ENCODE data around the gene OR2V2. TPM values are rescaled to one million over a fixed set of nuclear protein-coding genes. Genes with fewer than 3 reads are reported as not detected.

Gene OR2V2
- total RNA-seq, 2 experiments from 2014 or later: not detected

GRCh38 chr5:181198905-181199519 lies 51.6 kb downstream of the OR2V2 start:
- Mint-ChIP-seq H3K4me3 (no peak overlapping the region), H3K4me1 (ENCODE audit: low read depth) (peaks cover 2% of the 10 kb centered on the region), H3K27ac (no peak overlapping the region), H3K27me3 (peaks cover 2% of the 10 kb centered on the region), H3K9me3 (no peaks in the 10 kb centered on the region), H3K36me3 (ENCODE audit: low read depth) (peaks cover 1% of the 10 kb centered on the region)
- Histone ChIP-seq H3K27ac (ENCODE audit: low read depth in 1 of 2, low read length in 2 of 2) (no peak overlapping the region), H3K9me3 (ENCODE audit: control insufficient read depth in 1 of 2, insufficient read depth in 1 of 2, low read length in 2 of 2) (no peaks in the 10 kb centered on the region), H3K4me3 (ENCODE audit: low read length) (no peak overlapping the region), H3K36me3 (ENCODE audit: insufficient read depth, low read length) (no peaks in the 10 kb centered on the region), H3K27me3 (ENCODE audit: control insufficient read depth in 1 of 2, insufficient read depth in 2 of 2, low read length in 2 of 2) (peaks cover 0 to 2% of the 10 kb centered on the region in 2 experiments), H3K4me1 (ENCODE audit: insufficient read depth, low read length) (peaks cover 7% of the 10 kb centered on the region)
- intact Hi-C loops (cut with DNase I, micrococcal nuclease): no loop called here
- no peak for DNase-seq
- no peak for TF ChIP-seq CTCF (IDR thresholded peaks at IDR 0.05)
- CTCF ChIA-PET: interaction anchor here (0.9 to 1.0 kb wide), 2 partner anchors 8 to 15 kb away, joined by 3 to 7 read pairs; no protein-coding TSS in a partner anchor
- ATAC-seq (ENCODE audit: poor library complexity): no peak
- POLR2A ChIA-PET: interaction anchor here (1.8 to 1.9 kb wide), 2 partner anchors 7 to 10 kb away, joined by 5 to 7 read pairs; no protein-coding TSS in a partner anchor

GRCh38 chr5:181199881-181200638 lies 52.7 kb downstream of the OR2V2 start:
- Histone ChIP-seq H3K4me3 (ENCODE audit: low read length) (no peak overlapping the region), H3K27me3 (ENCODE audit: control insufficient read depth in 1 of 2, insufficient read depth in 2 of 2, low read length in 2 of 2) (peaks cover 0 to 4% of the 10 kb centered on the region in 2 experiments), H3K27ac (ENCODE audit: low read depth in 1 of 2, low read length in 2 of 2) (no peak overlapping the region), H3K4me1 (ENCODE audit: insufficient read depth, low read length) (peaks cover 12% of the 10 kb centered on the region), H3K36me3 (ENCODE audit: insufficient read depth, low read length) (no peaks in the 10 kb centered on the region), H3K9me3 (ENCODE audit: control insufficient read depth in 1 of 2, insufficient read depth in 1 of 2, low read length in 2 of 2) (no peaks in the 10 kb centered on the region)
- DNase-seq (no peak), ATAC-seq (ENCODE audit: poor library complexity) (no peak)
- POLR2A ChIA-PET: no interaction called here
- TF ChIP-seq CTCF (IDR thresholded peaks at IDR 0.05): no peak
- Mint-ChIP-seq H3K4me3 (no peak overlapping the region), H3K27me3 (peaks cover 5% of the 10 kb centered on the region), H3K9me3 (no peaks in the 10 kb centered on the region), H3K27ac (no peak overlapping the region), H3K36me3 (ENCODE audit: low read depth) (peaks cover 3% of the 10 kb centered on the region), H3K4me1 (ENCODE audit: low read depth) (peaks cover 5% of the 10 kb centered on the region)
- intact Hi-C loops (cut with DNase I, micrococcal nuclease): no loop called here
- CTCF ChIA-PET: interaction anchor here (0.9 kb wide), 1 partner anchor 16 kb away, joined by 3 read pairs; no protein-coding TSS in a partner anchor

- no peak for TF ChIP-seq CTCF (IDR thresholded peaks at IDR 0.05)
- Mint-ChIP-seq H3K9me3 (no peaks in the 10 kb centered on the region), H3K4me1 (ENCODE audit: low read depth) (peaks cover 9% of the 10 kb centered on the region), H3K27ac (no peak overlapping the region), H3K36me3 (ENCODE audit: low read depth) (peaks cover 5% of the 10 kb centered on the region), H3K4me3 (no peak overlapping the region), H3K27me3 (peaks cover 8% of the 10 kb centered on the region)
- Histone ChIP-seq H3K27me3 (ENCODE audit: control insufficient read depth in 1 of 2, insufficient read depth in 2 of 2, low read length in 2 of 2) (peaks cover 0 to 6% of the 10 kb centered on the region in 2 experiments), H3K27ac (ENCODE audit: low read depth in 1 of 2, low read length in 2 of 2) (no peak overlapping the region), H3K36me3 (ENCODE audit: insufficient read depth, low read length) (no peaks in the 10 kb centered on the region), H3K9me3 (ENCODE audit: control insufficient read depth in 1 of 2, insufficient read depth in 1 of 2, low read length in 2 of 2) (no peaks in the 10 kb centered on the region), H3K4me3 (ENCODE audit: low read length) (no peak overlapping the region), H3K4me1 (ENCODE audit: insufficient read depth, low read length) (peaks cover 19% of the 10 kb centered on the region)
- no peak for DNase-seq
- ChIA-PET CTCF (no interaction called here), POLR2A (interaction anchor here (8.3 kb wide), 1 partner anchor 10 kb away, joined by 292 read pairs; no protein-coding TSS in a partner anchor)
- intact Hi-C loops (cut with DNase I, micrococcal nuclease): no loop called here
- no peak for ATAC-seq (ENCODE audit: poor library complexity)
Observed at GRCh38 chr5:181200816-181201215, 53.4 kb downstream of the OR2V2 start.
